CD4-positive, alpha-beta T cell treated with Interleukin-15 for 1 hour (primary cell): ENCODE measurements around the gene MRPL41.
A peak's percentile ranks its signal among the peaks of the same experiment; 100 is the strongest.
"Not testable (repeated sequence)": the region's sequence is repeated elsewhere in the genome, so short reads cannot be mapped to it uniquely, and the experiment has no call there.

Experiments used
- DNase-seq: peaks from one replicate; pipeline ENCODE4 v3.0.0-alpha.2; 2020

The MRPL41 gene

GRCh38 chr9:137522746-137523455, 28.8 kb upstream of the MRPL41 start:
- no peak for DNase-seq

DNA sequence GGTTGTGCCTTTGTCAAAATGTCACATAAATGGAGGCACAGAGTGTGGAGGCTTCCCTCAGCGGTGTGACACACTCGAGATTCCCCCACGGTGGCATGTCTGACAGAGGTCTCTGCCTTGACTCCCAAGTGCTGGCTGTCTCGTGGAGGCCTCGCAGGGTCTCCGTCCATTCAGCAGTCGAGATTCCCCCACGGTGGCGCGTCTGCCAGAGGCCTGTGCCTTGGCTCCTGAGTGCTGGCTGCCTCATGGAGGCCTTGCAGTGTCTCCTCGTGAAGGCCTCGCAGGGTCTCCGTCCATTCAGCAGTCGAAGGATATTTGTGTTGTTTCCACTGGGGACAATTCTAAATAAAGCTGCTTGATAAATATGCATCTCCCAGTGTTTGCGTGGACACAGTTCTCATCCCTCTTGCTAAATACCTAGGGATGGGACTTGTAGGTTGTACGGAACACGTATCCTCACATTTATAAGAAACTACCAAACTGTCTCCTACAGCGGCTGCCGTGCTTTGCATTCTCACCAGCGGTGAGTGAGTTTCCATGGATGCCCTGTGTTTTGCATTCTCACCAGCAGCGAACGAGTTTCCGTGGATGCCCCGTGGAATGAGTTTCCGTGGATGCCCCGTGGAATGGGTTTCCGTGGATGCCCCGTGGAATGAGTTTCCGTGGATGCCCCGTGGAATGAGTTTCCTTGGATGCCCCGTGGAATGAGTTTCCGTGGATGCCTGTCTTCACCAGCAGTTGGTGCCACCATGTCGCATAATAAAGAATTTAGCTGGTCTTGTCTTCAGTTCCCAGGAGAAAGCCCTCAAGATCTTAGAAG, 27.3 kb upstream of the MRPL41 start:
- DNase-seq = no peak

- DNase-seq = no peak
Measured at GRCh38 chr9:137524981-137525317, 26.7 kb upstream of the MRPL41 start.

DNA sequence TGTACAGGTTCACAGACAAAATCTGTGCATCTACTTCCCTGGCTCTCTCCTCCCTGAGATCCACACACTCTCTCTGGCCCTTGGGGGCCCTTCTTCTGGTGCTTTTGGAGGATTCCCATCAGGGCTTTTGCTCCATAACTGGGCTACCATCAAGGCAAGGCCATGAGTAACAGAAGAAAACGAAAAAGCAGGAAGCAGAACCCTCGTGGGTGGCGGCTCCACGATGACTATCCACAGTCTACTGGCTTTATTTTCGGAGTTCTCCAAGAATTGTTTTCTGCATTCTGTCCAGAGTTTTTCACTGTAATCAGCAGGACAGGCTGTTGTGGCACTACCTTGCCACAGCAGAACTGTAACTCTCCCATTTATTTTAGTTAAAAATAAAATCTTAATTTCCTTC, 21.3 kb upstream of the MRPL41 start:
- DNase-seq = no peak

- DNase-seq = no peak
Measured at GRCh38 chr9:137531099-137531765, 20.4 kb upstream of the MRPL41 start.

DNA sequence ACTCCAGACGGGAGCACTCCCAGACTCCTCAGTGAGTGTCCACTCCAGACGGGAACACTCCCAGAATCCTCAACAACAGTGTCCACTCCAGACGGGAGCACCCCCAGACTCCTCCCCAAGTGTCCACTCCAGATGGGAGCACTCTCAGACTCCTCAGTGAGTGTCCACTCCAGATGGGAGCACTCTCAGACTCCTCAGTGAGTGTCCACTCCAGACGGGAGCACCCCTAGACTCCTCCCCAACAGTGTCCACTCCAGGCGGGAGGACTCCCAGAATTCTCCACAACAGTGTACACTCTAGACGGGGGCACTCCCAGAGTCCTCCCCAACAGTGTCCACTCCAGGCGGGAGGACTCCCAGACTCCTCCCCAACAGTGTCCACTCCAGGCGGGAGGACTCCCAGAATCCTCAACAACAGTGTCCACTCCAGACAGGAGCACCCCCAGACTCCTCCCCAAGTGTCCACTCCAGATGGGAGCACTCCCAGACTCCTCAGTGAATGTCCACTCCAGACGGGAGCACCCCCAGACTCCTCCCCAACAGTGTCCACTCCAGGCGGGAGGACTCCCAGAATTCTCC, 18.7 kb upstream of the MRPL41 start:
- DNase-seq = not testable (repeated sequence)

DNA sequence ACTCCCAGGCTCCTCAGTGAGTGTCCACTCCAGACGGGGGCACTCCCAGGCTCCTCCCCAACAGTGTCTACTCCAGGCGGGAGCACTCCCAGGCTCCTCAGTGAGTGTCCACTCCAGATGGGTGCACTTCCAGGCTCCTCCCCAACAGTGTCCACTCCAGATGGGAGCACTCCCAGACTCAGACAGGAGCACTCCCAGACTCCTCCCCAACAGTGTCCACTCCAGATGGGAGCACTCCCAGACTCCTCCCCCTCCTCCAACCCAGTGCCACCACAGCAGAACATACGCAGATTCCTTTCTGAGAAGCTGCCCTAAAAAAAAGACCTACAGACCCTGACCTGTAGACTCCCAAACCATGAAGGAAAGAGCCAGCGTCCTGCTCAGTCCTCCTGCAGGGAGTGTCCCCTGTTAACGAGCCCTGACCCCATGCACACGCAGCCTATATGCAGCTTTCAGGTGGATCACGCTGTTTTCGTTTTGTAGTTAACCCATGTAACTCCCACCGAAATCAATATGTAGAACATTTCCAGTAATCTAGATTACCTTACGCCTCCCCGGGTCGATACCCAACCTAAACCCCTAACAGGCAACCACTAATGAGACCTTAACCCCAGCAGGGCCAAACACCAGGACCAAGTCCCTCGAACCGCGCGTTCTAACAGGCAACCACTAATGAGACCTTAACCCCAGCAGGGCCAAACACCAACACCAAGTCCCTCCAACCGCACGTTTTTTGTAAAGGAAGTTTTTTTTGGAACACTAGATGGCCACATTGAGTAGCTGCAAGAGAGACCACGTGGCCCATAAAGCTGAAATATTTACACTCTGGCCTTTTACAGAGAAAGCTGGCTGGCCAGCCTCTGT, 17.2 kb upstream of the MRPL41 start:
- DNase-seq = no peak

- no peak for DNase-seq
Measured at GRCh38 chr9:137535120-137535428, 16.6 kb upstream of the MRPL41 start.

DNA sequence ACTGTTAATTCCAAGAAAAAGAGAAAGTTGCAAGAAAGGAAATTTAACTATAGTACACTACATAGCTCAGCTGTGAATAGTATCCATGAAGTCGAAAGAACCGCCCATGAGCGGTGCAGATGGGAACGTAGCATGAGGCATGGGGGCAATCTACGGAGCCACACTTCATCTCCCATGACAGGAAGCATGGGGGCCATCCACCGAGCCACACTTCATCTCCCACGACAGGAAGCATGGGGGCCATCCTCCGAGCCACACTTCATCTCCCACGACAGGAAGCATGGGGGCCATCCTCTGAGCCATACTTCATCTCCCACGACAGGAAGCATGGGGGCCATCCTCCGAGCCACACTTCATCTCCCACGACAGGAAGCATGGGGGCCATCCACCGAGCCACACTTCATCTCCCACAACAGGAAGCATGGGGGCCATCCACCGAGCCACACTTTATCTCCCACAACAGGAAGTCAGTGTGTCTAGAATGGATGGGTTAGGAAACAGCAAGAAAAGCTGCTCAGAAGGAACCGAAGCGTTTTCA, 15.0 kb upstream of the MRPL41 start:
- not testable (repeated sequence) for DNase-seq

- no peak for DNase-seq
Measured at GRCh38 chr9:137538058-137538457, 13.6 kb upstream of the MRPL41 start.

DNA sequence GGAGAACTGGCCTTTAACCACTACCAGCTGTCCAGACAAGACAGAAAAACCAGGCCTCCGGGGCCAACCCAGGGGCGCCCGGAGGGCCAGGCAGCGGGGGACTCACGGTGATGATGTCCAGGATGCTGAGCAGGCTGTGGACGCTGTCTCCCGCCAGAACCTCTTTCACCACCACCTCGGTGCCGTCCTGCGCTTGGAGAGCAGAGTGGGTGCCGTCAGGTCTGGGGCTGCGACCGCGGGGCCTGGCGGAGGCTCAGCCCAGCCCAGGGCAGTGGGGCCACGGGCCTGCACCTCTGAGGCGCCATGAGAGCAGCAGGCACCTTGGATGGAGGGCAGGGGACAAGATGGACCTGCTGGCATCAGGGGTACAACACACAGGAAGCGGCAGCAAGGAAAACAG, 11.1 kb upstream of the MRPL41 start:
- DNase-seq = no peak

DNA sequence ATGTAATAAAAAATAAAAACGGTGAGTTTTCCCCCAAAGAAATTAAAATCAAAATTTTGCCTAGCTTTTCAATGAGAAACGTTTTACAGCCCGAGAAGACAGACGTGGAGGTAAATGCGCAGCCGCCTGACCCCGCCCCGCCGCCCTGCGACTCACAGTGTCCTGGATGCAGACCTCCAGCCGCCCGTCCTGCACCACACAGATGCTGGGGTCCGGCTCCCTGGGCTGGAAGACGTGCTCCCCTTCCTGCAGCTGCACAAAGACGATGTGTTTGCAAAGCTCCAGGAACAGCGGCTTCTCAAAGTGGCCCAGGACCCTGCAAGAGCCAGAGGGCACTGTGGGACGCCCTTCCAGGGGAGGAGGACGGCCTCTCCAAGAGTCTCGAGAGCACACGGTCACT, 9.2 kb upstream of the MRPL41 start:
- DNase-seq = no peak

DNA sequence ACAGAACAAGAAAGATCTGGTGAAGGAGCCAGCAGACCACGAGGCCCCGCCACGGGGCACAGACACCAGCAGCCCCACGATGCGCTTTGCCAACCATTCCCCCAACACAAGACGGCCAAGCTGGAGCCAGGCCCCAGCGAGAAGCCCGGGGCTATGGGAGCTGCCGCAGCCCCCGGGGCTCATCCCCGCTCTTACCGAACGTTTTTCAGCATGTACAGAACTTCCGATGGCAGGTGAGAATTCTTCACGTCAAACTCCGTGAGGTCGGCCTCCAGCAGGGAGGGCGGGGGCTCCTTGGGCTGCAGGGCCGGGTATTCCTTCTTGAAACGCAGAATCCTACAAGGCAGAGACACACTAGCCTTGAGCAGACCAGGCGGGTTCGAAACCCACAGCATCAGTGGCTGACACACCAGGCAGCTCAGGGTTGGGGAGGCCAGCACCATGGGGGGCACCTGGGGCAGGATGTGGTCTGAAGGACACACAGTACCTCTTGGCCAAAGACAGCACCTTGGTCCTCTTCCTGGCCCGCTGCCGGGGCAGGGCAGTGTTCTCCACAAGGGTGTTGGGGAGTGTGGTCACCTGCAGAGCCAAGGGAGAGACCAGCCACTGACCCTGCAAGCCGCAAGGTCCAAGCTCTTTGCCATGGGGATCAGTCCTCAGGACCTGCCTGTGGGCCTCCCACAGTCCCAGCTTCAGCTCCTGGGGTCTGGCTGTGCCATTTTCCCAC, 8.3 kb upstream of the MRPL41 start:
- DNase-seq = no peak

GRCh38 chr9:137544176-137544760, 7.4 kb upstream of the MRPL41 start:
- no peak for DNase-seq

DNA sequence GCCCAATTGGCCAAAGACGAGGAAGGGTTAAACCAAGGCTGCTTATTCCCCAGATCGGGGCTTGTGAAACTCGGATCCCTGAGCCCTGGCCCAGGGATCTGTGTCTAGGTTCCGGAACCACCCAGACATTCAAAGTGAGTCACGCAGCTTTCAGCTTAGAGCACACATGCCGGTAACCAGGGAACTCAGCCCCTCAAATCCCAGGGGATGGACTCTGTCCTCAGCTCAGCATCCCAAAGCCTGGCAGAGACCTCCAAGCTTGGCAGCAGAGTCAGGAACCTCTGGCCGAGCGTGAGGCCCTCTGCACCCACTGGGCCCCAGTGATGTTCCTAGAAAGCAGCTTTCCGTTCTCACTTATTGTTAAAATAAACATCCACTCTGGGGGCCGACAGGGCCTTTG, 6.6 kb upstream of the MRPL41 start:
- no peak for DNase-seq

DNA sequence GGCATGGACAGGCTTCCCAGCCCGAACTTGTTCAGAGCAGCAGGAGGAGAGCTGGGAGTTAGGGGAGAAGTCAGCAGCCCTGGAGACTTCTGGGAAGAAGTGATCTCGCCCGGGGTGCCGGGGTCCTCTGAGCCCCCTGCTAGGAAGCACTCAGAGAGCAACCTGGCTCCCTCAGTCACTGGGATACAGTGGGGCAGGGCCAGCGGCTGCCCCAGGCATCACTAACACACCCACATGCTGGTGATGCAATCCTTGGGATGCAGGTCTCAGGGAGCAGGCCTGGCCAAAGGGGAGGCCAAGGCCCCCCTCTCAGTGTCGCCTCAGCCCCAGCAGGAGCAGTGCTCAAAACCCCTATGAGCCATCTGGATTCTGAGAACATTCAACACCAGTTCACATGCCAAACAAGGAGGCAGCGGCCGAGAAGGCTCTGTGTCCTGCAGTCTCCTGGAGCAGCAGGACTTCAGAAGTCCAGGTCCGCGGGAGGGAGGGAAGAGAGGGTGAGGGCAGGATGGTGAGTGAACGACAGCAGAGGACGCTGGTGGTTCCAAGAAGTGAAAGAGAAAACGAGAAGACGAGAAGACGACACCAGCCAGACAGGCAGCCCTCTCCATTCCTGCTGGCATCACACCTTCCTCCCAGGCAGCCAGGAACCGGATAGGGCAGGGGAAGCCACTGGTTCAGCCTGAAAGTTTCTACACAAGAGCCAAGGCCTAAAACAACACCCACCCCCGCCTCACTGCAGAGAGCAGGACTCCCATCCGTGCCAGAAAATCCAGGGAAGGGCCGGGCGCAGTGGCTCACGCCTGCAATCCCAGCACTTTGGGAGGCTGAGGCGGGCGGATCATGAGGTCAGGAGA, 3.8 kb upstream of the MRPL41 start:
- no peak for DNase-seq

DNA sequence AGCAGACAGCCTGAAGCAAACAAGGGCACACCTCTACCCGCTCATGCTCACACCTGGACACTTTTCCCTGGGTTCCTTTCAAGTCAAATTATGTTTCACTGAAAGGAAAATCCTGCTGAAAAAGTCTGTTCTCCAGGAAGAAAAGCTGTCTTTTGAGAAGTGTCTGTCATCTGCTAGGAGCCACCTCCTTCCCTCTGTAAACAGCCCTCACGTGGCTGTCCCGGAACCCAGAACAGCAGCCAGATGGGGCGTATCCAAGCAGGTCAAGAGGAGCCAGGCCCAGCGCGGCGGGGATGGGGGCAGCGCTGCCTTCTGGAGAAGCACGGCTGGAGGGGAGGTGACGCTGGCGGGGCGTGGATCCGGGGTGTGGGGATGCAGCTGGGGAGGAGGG, 1.5 kb upstream of the MRPL41 start, which contains the start of gene PNPLA7:
Gene PNPLA7 (minus strand): TSS at position 172 of the 391 bp plus-strand sequence. CDS start 205 bp downstream, outside the sequence.
- DNase-seq = peak; percentile 52

DNA sequence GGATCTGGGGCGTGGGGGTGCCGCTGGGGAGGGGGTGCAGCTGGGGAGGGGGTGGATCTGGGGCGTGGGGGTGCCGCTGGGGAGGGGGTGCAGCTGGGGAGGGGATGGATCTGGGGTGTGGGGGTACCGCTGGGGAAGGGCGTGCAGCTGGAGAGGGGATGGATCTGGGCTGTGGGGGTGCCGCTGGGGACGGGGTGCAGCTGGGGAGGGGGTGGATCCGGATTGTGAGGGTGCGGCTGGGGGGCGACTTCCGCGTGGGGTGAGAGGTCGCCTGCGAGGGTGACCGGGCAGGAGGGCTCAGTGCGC, 768 bp upstream of the MRPL41 start:
- not testable (repeated sequence) for DNase-seq

DNA sequence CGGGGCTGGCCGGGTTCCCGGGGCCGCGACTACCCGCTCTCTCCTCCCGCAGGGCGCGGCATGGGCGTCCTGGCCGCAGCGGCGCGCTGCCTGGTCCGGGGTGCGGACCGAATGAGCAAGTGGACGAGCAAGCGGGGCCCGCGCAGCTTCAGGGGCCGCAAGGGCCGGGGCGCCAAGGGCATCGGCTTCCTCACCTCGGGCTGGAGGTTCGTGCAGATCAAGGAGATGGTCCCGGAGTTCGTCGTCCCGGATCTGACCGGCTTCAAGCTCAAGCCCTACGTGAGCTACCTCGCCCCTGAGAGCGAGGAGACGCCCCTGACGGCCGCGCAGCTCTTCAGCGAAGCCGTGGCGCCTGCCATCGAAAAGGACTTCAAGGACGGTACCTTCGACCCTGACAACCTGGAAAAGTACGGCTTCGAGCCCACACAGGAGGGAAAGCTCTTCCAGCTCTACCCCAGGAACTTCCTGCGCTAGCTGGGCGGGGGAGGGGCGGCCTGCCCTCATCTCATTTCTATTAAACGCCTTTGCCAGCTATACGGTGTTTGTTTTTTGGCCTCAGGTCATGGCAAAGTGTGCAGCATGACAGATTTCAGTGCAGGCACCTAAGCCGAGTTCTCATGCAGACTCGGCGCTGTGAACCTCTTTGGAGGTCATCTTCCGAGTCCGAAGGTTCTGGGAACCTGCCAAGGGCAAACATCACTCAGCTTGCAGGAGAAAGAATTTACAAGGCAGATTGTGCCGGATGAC, 516 bp downstream of the MRPL41 start:
- no peak for DNase-seq

DNA sequence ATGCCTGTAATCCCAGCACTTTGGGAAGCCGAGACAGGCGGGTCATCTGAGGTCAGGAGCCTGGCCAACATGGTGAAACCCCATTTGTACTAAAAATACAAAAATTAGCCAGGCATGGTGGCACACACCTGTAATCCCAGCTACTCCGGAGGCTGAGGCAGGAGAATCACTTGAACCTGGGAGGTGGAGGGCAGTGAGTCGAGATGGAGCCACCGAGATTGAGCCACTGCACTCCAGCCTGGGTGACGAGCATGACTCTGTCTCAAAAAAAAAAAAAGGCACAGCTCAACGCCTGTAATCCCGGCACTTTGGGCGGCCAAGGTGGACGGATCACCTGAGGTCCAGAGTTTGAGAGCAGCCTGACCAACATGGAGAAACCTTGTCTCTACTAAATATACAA, 2.0 kb downstream of the MRPL41 start:
- DNase-seq = not testable (repeated sequence)
